GM18909 (cell line): ENCODE measurements around the gene OSBPL2.

ENCODE experiments used
- ATAC-seq: cut with Tn5 transposase; IDR thresholded peaks from one replicate; pipeline ENCODE4 v1.9.1; 2021; ENCODE audit warnings: mild to moderate bottlenecking; ENCODE audit not compliant: unreplicated experiment, poor library complexity

OSBPL2 gene

DNA sequence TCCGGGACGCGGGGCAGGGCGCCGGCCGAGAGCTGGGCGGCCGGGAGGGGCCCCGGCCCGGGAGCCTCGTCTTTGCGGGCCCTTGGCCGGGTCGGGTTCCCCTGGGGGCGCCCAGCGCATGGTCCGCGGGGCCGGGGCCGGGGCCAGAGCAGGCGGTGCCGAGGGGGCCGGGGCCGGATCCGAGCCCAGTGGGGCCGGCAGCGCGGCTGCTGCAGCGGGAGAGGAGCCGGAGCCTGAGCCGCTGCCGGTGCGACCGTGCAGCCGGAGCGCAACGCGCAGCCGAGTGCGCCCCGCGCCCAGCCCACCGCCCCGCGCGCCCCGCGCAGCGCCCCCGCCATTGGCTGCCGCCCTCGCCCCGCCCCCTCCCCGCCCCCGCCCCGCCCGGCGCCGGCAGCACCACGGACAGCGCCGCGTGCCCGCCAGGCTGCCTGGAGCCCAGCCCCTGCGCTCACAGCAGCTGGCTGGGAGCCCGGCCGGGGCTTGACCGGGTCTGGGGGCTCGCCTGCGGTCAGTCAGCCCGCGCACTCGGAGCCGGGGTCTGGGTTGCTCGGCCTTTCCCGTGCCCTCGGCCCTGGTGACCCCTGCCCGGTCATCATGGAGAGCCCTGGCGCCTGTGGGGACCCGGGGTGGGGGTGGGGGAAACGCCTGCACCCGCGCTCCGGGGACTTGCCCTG, 18.2 kb upstream of the OSBPL2 start, which contains the start of gene HRH3:
Gene HRH3, minus strand, starts transcription at position 287 of the 674 bp plus-strand sequence. CDS start 308 bp downstream, outside the sequence.
- no peak for ATAC-seq

GRCh38 chr20:62220666-62221568, 17.4 kb upstream of the OSBPL2 start:
- no peak for ATAC-seq

DNA sequence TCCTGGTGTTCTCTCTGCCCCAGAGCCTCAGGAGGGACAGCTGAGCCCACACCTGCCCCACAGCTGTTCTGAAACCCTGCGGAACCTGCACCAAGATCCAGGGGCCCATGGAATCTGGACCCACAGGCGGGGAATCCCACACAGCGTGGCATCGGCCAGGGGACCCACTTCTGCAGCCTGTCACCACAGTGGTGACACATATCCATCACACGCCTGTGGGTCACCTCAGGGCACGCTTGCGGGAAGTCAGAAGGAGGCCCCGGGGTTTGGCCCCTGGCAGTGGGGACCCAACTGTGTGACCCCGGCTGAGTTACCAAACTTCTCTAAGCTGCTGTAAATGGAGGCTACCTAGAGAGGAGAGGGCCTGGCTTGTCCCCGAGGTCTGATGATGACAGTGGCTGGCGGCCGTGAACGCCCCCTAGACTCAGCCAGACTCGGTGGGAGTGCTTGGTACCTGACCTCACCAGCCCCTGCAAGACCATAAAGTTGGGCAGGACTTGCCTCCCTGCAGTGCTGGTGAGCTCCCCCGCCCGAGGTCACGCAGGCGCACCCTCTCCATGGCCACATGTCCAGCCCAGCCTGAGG, 16.0 kb upstream of the OSBPL2 start:
- no peak for ATAC-seq

DNA sequence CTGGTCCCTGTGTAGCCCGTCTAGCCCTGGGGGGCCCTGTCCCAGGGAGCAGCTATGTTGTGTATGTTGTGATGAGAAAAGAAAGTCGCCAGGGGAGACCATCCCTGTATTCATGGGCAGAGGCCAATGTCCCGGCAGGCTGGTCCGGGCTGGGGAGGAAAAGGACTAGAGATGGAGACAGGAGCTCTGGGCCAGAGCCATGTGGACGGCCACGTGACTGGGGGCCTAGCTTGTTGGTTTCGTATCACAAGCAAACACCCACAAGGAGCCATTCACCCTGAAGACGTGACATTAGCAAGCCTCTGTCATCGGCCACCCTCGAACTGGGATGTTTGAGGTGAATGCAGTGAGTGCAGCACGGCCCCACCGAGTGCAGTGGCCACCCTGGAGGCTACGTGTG, 15.3 kb upstream of the OSBPL2 start:
- no peak for ATAC-seq

GRCh38 chr20:62223571-62223970, 14.8 kb upstream of the OSBPL2 start:
- no peak for ATAC-seq

DNA sequence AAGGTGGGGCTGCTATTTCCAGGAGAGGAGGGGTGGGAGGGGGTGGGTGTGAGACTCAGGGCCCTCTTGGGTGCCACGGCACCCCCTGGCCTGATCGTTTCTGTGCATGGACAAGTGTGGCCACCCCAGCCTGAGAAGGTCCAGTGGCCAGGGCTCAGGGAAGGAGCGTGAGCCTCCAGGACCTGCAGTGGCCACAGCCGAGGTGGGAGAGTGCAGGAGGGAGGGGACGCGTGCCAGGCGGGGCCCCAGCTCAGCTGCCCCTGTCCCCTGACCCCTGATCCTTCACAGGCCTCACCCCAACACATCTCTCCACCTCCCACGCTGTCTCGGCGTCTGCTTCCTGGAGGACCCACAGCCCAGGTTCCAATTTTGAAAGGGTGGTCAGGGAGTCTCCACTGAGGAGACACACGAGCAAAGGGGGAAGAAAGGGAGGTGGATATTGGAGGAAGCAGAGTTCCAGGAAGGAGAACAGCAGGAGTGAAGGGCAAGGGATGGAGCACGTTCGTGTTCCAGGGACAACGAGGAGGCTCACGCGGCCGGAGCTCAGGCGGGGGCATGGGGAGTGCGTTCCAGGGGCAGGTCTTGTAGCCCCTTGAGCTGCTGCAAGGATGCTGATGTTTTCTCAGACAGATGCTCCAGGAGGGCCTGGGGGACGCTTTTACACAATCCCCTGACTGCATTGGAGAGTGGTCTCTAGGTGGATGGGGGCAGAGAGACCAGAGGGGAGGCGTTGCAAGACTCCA, 14.0 kb upstream of the OSBPL2 start:
- ATAC-seq: no peak

DNA sequence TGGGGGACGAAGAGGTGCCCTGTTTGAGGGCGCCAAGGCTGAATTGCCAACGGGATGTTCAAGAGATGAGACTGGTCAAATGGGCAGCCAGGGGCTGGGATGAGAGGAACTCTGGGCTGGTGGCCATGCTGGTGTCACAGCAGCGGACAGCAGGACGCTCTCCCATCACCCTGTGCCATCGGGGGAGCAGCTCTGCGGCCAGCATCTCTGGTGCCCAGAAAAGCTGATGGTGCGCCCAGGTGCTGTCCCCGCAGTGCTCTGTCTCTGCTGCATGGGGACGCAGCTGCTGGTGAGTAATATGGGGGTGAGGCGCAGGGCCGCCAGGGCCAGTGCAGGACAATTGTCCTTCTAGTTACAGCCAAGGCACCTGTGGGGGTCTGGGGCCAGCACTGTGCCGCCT, 13.3 kb upstream of the OSBPL2 start:
- no peak for ATAC-seq

DNA sequence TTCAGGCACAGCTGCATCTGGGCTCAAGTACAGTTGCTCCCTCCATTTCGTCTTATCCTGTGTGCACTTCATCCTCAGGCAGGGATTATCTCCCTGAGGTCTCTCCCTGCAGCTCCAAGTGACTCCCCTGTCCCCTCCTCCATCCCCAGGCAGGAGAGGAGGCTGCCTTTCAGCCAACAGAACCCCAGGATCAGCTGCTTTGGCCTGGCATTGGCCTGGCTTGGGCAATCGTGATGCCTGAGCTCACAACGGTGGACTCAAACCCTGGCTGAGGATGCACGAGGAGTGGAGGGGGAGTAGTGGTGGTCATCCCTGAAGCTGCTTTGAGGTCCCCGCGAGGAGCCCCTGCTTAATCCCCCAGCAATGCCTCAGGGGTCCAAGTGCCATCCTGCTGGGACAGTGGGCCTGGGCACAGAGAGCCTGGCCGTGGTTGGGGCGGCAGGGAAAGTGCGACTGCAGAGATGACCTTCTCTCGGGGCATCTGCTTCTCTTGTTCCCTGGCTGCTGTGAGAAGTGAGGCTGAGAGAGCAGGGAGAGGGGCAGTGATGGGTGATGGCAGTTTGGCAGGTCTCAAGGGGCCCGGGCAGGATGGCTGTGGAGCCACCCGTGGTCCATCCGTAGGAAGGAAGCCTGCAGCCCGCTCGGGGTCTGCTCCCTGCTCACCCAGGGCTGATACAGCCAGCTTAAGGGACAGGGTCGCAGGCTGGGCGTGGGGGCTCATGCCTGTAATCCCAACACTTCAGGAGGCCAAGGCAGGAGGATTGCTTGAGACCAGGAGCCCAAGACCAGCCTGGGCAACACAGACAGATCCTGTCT, 12.3 kb upstream of the OSBPL2 start:
- no peak for ATAC-seq

- no peak for ATAC-seq
Observed at GRCh38 chr20:62226707-62227590, 11.4 kb upstream of the OSBPL2 start.

DNA sequence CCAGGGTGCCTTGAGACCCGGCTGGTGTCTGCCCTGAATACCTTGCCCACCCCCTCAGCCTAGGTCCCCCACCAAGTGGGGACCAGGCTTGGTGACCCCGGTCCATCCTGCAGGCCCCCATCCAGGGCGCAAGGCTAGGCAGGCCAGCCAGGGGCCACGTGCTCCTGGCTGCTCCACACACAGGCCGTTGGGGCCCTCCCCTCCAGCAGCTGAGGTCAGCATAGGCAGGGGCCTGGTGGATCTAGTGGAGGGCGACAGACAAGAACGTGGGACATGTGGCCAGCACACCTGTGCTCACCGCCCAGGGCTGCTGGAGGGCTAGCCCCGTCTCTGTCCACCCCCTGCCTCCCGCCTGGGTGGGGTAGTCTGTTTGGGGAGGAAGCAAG, 10.7 kb upstream of the OSBPL2 start:
- no peak for ATAC-seq

DNA sequence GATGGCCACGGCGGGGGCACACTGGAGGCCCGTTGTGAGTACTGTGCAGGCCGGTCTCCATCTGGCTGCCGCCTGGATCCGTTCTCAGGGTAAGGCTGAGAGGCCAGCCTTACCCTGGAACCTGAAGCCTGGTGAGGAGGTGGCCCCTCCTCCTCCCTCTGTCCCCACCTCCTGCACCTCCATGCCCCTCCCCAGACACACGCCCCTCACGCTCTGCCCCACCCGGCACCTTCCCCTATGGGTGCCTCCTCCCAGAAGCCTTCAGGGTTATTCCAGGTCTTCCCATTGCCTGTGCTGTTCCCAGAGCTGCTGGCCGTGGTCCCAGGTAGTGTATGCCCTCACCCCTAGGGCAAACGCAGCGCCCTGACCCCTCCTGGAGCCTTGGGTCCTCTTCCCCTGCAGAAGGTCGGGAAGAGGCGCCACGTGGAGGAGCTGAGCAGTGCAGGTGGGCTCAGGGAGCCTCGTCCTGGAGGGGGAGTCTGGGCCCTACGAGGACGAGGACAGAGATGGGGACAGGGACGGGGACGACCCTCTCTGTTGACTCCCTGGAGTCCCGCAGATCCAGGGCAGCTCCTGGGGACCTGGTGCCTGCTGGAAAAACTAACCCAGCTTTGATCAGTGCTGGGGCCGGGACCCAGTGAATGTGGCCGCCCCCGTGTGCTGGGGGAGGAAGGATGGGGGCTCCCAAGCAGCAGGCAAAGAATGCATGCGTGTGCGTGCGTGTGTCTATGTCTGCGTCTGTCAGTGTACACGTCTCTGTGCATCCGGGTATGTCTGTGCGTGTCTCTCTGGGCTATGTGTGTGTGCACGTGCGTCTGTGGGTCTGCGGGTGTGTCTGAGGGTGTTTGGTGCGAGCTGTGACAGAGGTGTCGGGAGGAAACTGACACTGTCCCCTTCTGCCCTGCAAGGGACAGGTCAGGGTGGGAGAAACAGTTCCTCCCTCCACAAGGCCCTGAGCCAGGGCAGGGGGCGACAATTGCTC, 10.1 kb upstream of the OSBPL2 start:
- no peak for ATAC-seq

- ATAC-seq: no peak
Observed at GRCh38 chr20:62228982-62229545, 9.3 kb upstream of the OSBPL2 start.

- no peak for ATAC-seq
Observed at GRCh38 chr20:62229667-62230066, 8.7 kb upstream of the OSBPL2 start.

- ATAC-seq: no peak
Observed at GRCh38 chr20:62230276-62230675, 8.0 kb upstream of the OSBPL2 start.

GRCh38 chr20:62230696-62231095, 7.6 kb upstream of the OSBPL2 start:
- no peak for ATAC-seq

DNA sequence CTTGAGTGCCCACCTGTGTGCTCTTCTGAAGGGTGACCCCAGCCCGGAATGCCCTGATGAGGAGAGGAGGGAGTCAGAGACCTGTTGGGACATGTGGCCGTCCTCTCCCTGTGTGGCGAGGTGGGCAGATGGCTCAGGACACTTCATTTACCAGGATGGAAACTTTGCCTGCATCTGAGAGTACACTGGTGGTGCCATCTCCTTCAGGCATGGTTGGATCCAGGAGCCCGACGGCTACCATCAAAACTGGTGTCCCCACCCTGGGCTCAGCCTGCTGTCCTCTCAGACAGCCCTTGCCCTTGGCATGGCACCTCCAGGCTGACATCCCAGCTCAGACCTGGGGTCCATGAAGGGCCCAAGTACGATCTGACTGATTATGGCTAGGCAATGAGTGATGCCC, 7.0 kb upstream of the OSBPL2 start:
- ATAC-seq: no peak

GRCh38 chr20:62232194-62232593, 6.1 kb upstream of the OSBPL2 start:
- ATAC-seq: no peak
